ENCODE measurements around the gene ERBIN. TPM values are rescaled to one million over a fixed set of nuclear protein-coding genes. Genes with fewer than 3 reads are reported as not detected.

The ERBIN gene
- total RNA-seq, 1 donor from 2014 or later: 66.6 TPM

GRCh38 chr5:66004216-66004615, 77.8 kb downstream of the ERBIN start:
- no peak for TF ChIP-seq CTCF (IDR thresholded peaks at IDR 0.05; ENCODE audit: insufficient read depth, low read length, poor library complexity, severe bottlenecking)
- Histone ChIP-seq H3K27me3 (ENCODE audit: control insufficient read depth, insufficient read depth, low read length) (no peaks in the 10 kb centered on the region), H3K36me3 (ENCODE audit: control insufficient read depth, insufficient read depth, low read length) (no peaks in the 10 kb centered on the region), H3K4me3 (ENCODE audit: low read depth, low read length) (no peak overlapping the region)
- DNase-seq (ENCODE audit: low read depth): no peak

GRCh38 chr5:66009277-66009676, 82.9 kb downstream of the ERBIN start:
- no peak for TF ChIP-seq CTCF (IDR thresholded peaks at IDR 0.05; ENCODE audit: insufficient read depth, low read length, poor library complexity, severe bottlenecking)
- Histone ChIP-seq H3K4me3 (ENCODE audit: low read depth, low read length) (no peak overlapping the region), H3K27me3 (ENCODE audit: control insufficient read depth, insufficient read depth, low read length) (no peaks in the 10 kb centered on the region), H3K36me3 (ENCODE audit: control insufficient read depth, insufficient read depth, low read length) (no peaks in the 10 kb centered on the region)
- no peak for DNase-seq (ENCODE audit: low read depth)

GRCh38 chr5:66010476-66010875, 84.1 kb downstream of the ERBIN start:
- no peak for DNase-seq (ENCODE audit: low read depth)
- no peak for TF ChIP-seq CTCF (IDR thresholded peaks at IDR 0.05; ENCODE audit: insufficient read depth, low read length, poor library complexity, severe bottlenecking)
- no peaks in the 10 kb centered on the region for H3K36me3 ChIP-seq (ENCODE audit: control insufficient read depth, insufficient read depth, low read length)
- no peaks in the 10 kb centered on the region for H3K27me3 ChIP-seq (ENCODE audit: control insufficient read depth, insufficient read depth, low read length)
- no peak overlapping the region for H3K4me3 ChIP-seq (ENCODE audit: low read depth, low read length)

- Histone ChIP-seq H3K27me3 (ENCODE audit: control insufficient read depth, insufficient read depth, low read length) (no peaks in the 10 kb centered on the region), H3K4me3 (ENCODE audit: low read depth, low read length) (no peak overlapping the region), H3K36me3 (ENCODE audit: control insufficient read depth, insufficient read depth, low read length) (no peaks in the 10 kb centered on the region)
- TF ChIP-seq CTCF (IDR thresholded peaks at IDR 0.05; ENCODE audit: insufficient read depth, low read length, poor library complexity, severe bottlenecking): no peak
- no peak for DNase-seq (ENCODE audit: low read depth)
Measured at GRCh38 chr5:66012271-66012670, 85.9 kb downstream of the ERBIN start.

GRCh38 chr5:66013397-66013796, 87.0 kb downstream of the ERBIN start:
- TF ChIP-seq CTCF (IDR thresholded peaks at IDR 0.05; ENCODE audit: insufficient read depth, low read length, poor library complexity, severe bottlenecking): no peak
- Histone ChIP-seq H3K4me3 (ENCODE audit: low read depth, low read length) (no peak overlapping the region), H3K36me3 (ENCODE audit: control insufficient read depth, insufficient read depth, low read length) (no peaks in the 10 kb centered on the region), H3K27me3 (ENCODE audit: control insufficient read depth, insufficient read depth, low read length) (no peaks in the 10 kb centered on the region)
- no peak for DNase-seq (ENCODE audit: low read depth)

GRCh38 chr5:66013906-66014305, 87.5 kb downstream of the ERBIN start:
- TF ChIP-seq CTCF (IDR thresholded peaks at IDR 0.05; ENCODE audit: insufficient read depth, low read length, poor library complexity, severe bottlenecking): no peak
- Histone ChIP-seq H3K36me3 (ENCODE audit: control insufficient read depth, insufficient read depth, low read length) (no peaks in the 10 kb centered on the region), H3K4me3 (ENCODE audit: low read depth, low read length) (no peak overlapping the region), H3K27me3 (ENCODE audit: control insufficient read depth, insufficient read depth, low read length) (no peaks in the 10 kb centered on the region)
- no peak for DNase-seq (ENCODE audit: low read depth)

All from kidney epithelial cell (primary cell).